HCT116 (cell line): Measurements from ENCODE around the gene VSTM2B. TPM values are rescaled to one million over a fixed set of nuclear protein-coding genes. Genes with fewer than 3 reads are reported as not detected.

ENCODE experiments used
- ATAC-seq: fragments of 200-7000 bp; cut with Tn5 transposase; 2 replicates; pipeline ENCODE4 v1.9.1; 2020; ENCODE audit warnings: mild to moderate bottlenecking, moderate library complexity
- BruUV-seq: library from RNA; stranded (reverse); fragments of 400-500 nt; replicated peaks from 2 replicates; lab custom pipeline; 2021; lab: Mats Ljungman, UMichigan
- CTCF ChIA-PET: fragments of 300-600 bp; sonication (Branson Sonifier 250); formaldehyde crosslinking; loops from one replicate; lab custom pipeline; 2021; ENCODE audit warnings: antibody characterized with exemption; lab: Charles Lee
- POLR2A ChIA-PET: fragments of 300-600, 350-600 bp; sonication (Branson Sonifier 250); formaldehyde crosslinking; loops from one replicate; lab custom pipeline; 2021; ENCODE audit warnings: antibody characterized with exemption; lab: Charles Lee
- RAD21 ChIA-PET, 2 experiments: fragments of 300-600 bp; sonication (Branson Sonifier 250); formaldehyde crosslinking; loops; one replicate each; lab custom pipeline; 2023; ENCODE audit warnings: low total read pairs in 2 of 2; ENCODE audit not compliant: uncharacterized antibody in 2 of 2, unreplicated experiment in 2 of 2, low non-redundant PET in 1 of 2; lab: Charles Lee
- DNase-seq: peaks from one replicate; pipeline ENCODE4 v3.0.0-alpha.2; 2010; ENCODE audit warnings: low read depth, low spot score
- H2AFZ ChIP-seq: fragments of 200-600 bp; shearing (Covaris generic), sonication (generic); 2 replicates; pipeline ENCODE4 v1.6.1; 2017; ENCODE audit warnings: low read depth, mixed run types, mixed read lengths, antibody characterized with exemption, low read length; ENCODE audit not compliant: poor library complexity, severe bottlenecking
- H3K27ac ChIP-seq: 2 replicates; pipeline ENCODE4 v1.5.1; 2012; ENCODE audit warnings: low read depth, low read length
- H3K27me3 ChIP-seq: fragments of 200-600 bp; sonication (generic); 2 replicates; pipeline ENCODE4 v1.6.1; 2016; ENCODE audit warnings: mixed run types, low read length, mixed read lengths; ENCODE audit not compliant: insufficient read depth
- H3K36me3 ChIP-seq, 2 experiments: fragments of 200-500 bp in 1 of 2; fragments of 200-600 bp in 1 of 2; sonication (Bioruptor generic) in 1 of 2; sonication (generic) in 1 of 2; 2 replicates each; pipeline versions ENCODE4 v1.5.1 to v1.6.1; 2014 to 2016; ENCODE audit warnings: low read length in 2 of 2, inconsistent platforms in 1 of 2, mixed read lengths in 1 of 2, mixed run types in 1 of 2; ENCODE audit not compliant: insufficient read depth in 2 of 2, control insufficient read depth in 1 of 2
- H3K4me1 ChIP-seq, 2 experiments: fragments of 200-600 bp in 1 of 2; sonication (generic) in 1 of 2; 2 replicates each; pipeline versions ENCODE4 v1.5.1 to v1.6.1; 2012 to 2017; ENCODE audit warnings: low read length in 2 of 2, inconsistent platforms in 1 of 2, mild to moderate bottlenecking in 1 of 2, mixed read lengths in 1 of 2, mixed run types in 1 of 2, moderate library complexity in 1 of 2; ENCODE audit not compliant: insufficient read depth in 2 of 2, control insufficient read depth in 1 of 2
- H3K4me2 ChIP-seq: fragments of 200-600 bp; sonication (generic); 2 replicates; pipeline ENCODE4 v1.6.1; 2017; ENCODE audit warnings: mixed run types, low read length, mixed read lengths
- H3K4me3 ChIP-seq, 2 experiments: fragments of 200-600 bp in 1 of 2; sonication (generic) in 1 of 2; replicated peaks in 1 of 2; 2 replicates each; pipeline ENCODE4 v1.5.1; 2011 to 2016; ENCODE audit warnings: low read length in 2 of 2, control low read depth in 1 of 2, low read depth in 1 of 2, mild to moderate bottlenecking in 1 of 2, mixed read lengths in 1 of 2, mixed run types in 1 of 2
- H3K79me2 ChIP-seq: fragments of 200-600 bp; sonication (generic); 2 replicates; pipeline ENCODE4 v1.6.1; 2017; ENCODE audit warnings: mild to moderate bottlenecking, mixed run types, low read length, moderate library complexity, mixed read lengths; ENCODE audit not compliant: insufficient read depth
- H3K9ac ChIP-seq: fragments of 200-600 bp; sonication (generic); 2 replicates; pipeline ENCODE4 v1.6.1; 2016; ENCODE audit warnings: low read length, mixed read lengths
- H3K9me2 ChIP-seq: fragments of 200-600 bp; sonication (generic), shearing (Covaris generic); 2 replicates; pipeline ENCODE4 v1.6.1; 2017; ENCODE audit warnings: mixed run types, mild to moderate bottlenecking, moderate library complexity; ENCODE audit not compliant: insufficient read depth
- H3K9me3 ChIP-seq, 2 experiments: fragments of 200-500 bp in 1 of 2; fragments of 200-600 bp in 1 of 2; sonication (Bioruptor generic) in 1 of 2; sonication (generic) in 1 of 2; 2 replicates each; pipeline ENCODE4 v1.6.1; 2014 to 2017; ENCODE audit warnings: low read length in 2 of 2, mixed read lengths in 2 of 2, inconsistent platforms in 1 of 2, low read depth in 1 of 2, mild to moderate bottlenecking in 1 of 2, mixed run types in 1 of 2, moderate library complexity in 1 of 2; ENCODE audit not compliant: control insufficient read depth in 1 of 2, insufficient read depth in 1 of 2
- H4K20me1 ChIP-seq: fragments of 200-600 bp; sonication (generic), shearing (Covaris generic); 2 replicates; pipeline ENCODE4 v1.6.1; 2017; ENCODE audit warnings: mixed run types, mild to moderate bottlenecking, moderate library complexity; ENCODE audit not compliant: insufficient read depth
- CEBPB ChIP-seq: IDR thresholded peaks from 2 replicates; pipeline ENCODE4 v1.6.1; 2012; ENCODE audit warnings: low read depth
- EGR1 ChIP-seq: IDR thresholded peaks from 2 replicates; pipeline ENCODE4 v1.6.1; 2012; ENCODE audit warnings: low read depth
- ELF1 ChIP-seq: IDR thresholded peaks from 2 replicates; pipeline ENCODE4 v1.6.1; 2012; ENCODE audit warnings: low read depth, borderline replicate concordance
- EZH2phosphoT487 ChIP-seq: fragments of 200-600 bp; IDR thresholded peaks from 2 replicates; pipeline ENCODE4 v1.6.1; 2018; ENCODE audit warnings: antibody characterized with exemption, borderline replicate concordance
- POLR2A ChIP-seq: IDR thresholded peaks from 2 replicates; pipeline ENCODE4 v1.7.0; 2011; ENCODE audit warnings: borderline replicate concordance; ENCODE audit not compliant: insufficient read depth, insufficient read length; ENCODE audit errors: extremely low read depth
- RAD21 ChIP-seq: IDR thresholded peaks from 2 replicates; pipeline ENCODE4 v1.6.1; 2012; ENCODE audit warnings: low read depth, mild to moderate bottlenecking
- SIN3A ChIP-seq: IDR thresholded peaks from 2 replicates; pipeline ENCODE4 v1.6.1; 2012; ENCODE audit warnings: low read depth
- SP1 ChIP-seq: IDR thresholded peaks from 2 replicates; pipeline ENCODE4 v1.6.1; 2012; ENCODE audit warnings: low read depth
- TCF7L2 ChIP-seq: IDR thresholded peaks from 2 replicates; pipeline ENCODE4 v1.7.0; 2011; ENCODE audit warnings: borderline replicate concordance, inconsistent platforms; ENCODE audit not compliant: insufficient read depth, insufficient read length; ENCODE audit errors: extremely low read depth
- YY1 ChIP-seq: IDR thresholded peaks from 2 replicates; pipeline ENCODE4 v1.6.1; 2011; ENCODE audit warnings: low read length, low read depth, moderate library complexity, mild to moderate bottlenecking; ENCODE audit not compliant: insufficient replicate concordance; ENCODE audit errors: extremely low read depth
- intact Hi-C: fragments of 100-400 bp; cut with micrococcal nuclease; formaldehyde crosslinking; loops from 2 replicates; pipeline ENCODE4 v1.10.0; 2022
- total RNA-seq: library from RNA; stranded (reverse); gene quantifications from one replicate; pipeline ENCODE4 v1.2.1, GENCODE V29; 2021; ENCODE audit not compliant: unreplicated experiment
- TF ChIP-seq, protein P1 (sequence below): IDR thresholded peaks from 2 replicates; pipeline ENCODE4 v1.6.1; 2011; ENCODE audit warnings: mild to moderate bottlenecking, low read length, moderate library complexity; ENCODE audit not compliant: insufficient replicate concordance; ENCODE audit errors: extremely low read depth
- TF ChIP-seq, protein P2 (sequence below), 3 experiments: fragments of 200-600 bp in 1 of 3; sonication (generic) in 1 of 3; IDR thresholded peaks in 2 of 3; conservative IDR thresholded peaks in 1 of 3; 2 replicates each; pipeline ENCODE4 v1.5.1; 2012 to 2017; ENCODE audit warnings: low read depth in 2 of 3, low read length in 2 of 3, antibody characterized with exemption in 1 of 3, borderline replicate concordance in 1 of 3, control low read depth in 1 of 3, mild to moderate bottlenecking in 1 of 3, mixed read lengths in 1 of 3, mixed run types in 1 of 3, moderate library complexity in 1 of 3; ENCODE audit not compliant: insufficient read depth in 1 of 3

Gene VSTM2B
- total RNA-seq, 1 experiment from 2014 or later = not detected

DNA sequence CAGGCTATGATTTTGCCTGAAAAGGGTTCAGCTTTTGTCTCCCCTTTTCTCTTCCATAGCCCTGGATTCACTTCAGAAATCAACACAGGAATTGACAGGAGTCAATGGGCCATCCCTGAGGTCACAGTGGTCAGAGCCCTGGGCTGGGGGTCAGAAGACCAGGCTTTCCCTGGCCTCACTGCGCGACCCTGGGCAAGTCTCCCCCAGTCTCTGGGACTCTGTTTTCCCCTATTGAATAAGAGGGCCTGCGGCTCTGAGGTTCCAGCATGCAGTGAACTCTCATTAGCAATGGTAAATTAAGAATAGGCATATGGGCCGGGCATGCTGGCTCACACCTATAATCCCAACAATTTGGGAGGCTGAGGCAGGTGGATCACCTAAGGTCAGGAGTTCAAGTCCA, 30.7 kb upstream of the VSTM2B start:
- Histone ChIP-seq H3K9me3 (no peaks in the 10 kb centered on the region), H3K9me2 (no peaks in the 10 kb centered on the region), H3K27me3 (peaks cover 45% of the 10 kb centered on the region), H3K36me3 (no peaks in the 10 kb centered on the region), H3K4me1 (no peaks in the 10 kb centered on the region), H3K27ac (no peak overlapping the region), H3K9ac (no peak overlapping the region), H3K79me2 (no peaks in the 10 kb centered on the region), H3K4me2 (no peak overlapping the region), H4K20me1 (no peaks in the 10 kb centered on the region), H2AFZ (no peak overlapping the region), H3K4me3 (no peak overlapping the region)
- POLR2A ChIA-PET = no interaction called here
- BruUV-seq = no TSS peak
- no peak for ATAC-seq
- TF ChIP-seq RAD21 (no peak), EZH2phosphoT487 (no peak), EGR1 (no peak), SP1 (no peak), POLR2A (no peak)
- TF ChIP-seq, protein P1, sequence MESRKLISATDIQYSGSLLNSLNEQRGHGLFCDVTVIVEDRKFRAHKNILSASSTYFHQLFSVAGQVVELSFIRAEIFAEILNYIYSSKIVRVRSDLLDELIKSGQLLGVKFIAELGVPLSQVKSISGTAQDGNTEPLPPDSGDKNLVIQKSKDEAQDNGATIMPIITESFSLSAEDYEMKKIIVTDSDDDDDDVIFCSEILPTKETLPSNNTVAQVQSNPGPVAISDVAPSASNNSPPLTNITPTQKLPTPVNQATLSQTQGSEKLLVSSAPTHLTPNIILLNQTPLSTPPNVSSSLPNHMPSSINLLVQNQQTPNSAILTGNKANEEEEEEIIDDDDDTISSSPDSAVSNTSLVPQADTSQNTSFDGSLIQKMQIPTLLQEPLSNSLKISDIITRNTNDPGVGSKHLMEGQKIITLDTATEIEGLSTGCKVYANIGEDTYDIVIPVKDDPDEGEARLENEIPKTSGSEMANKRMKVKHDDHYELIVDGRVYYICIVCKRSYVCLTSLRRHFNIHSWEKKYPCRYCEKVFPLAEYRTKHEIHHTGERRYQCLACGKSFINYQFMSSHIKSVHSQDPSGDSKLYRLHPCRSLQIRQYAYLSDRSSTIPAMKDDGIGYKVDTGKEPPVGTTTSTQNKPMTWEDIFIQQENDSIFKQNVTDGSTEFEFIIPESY = no peak
- CTCF ChIA-PET = no interaction called here
- intact Hi-C loops = no loop called here
- RAD21 ChIA-PET = no interaction called here
- no peak for DNase-seq

DNA sequence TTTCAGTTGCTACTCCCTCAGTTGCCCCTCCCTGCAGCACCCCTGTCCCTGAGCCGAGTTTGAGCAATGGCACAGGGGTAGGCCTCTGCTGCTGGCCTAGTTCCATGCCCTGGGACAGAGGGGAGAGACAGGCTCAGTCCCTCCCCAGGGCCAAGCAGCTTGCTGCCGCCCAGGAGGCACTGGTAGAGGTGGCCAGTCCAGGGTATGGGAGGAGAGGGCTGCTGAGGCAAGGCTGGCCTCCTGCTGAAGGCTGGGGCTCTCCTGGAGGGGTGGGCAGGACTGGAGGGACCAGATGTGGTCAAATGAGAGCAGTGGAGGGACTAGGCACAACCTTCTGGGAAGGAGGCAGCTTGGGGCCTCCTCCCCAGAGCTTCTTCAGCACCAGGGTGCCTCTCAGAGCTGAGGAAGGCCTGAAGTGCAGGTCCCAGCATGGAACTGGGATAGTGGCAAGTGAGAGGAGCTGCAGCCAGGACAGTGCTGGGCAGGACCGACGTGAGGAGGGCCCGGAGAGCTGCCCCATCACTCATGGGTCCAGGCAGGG, 29.8 kb upstream of the VSTM2B start:
- H3K27me3 ChIP-seq = peaks cover 40% of the 10 kb centered on the region
- no peak overlapping the region for H3K4me2 ChIP-seq
- ATAC-seq = no peak
- no peaks in the 10 kb centered on the region for H3K9me2 ChIP-seq
- H3K9ac ChIP-seq = no peak overlapping the region
- RAD21 ChIA-PET = no interaction called here
- POLR2A ChIA-PET = no interaction called here
- no peaks in the 10 kb centered on the region for H3K36me3 ChIP-seq
- H3K4me3 ChIP-seq = no peak overlapping the region
- intact Hi-C loops = no loop called here
- H3K4me1 ChIP-seq = no peaks in the 10 kb centered on the region
- H3K79me2 ChIP-seq = no peaks in the 10 kb centered on the region
- H2AFZ ChIP-seq = no peak overlapping the region
- no peaks in the 10 kb centered on the region for H3K9me3 ChIP-seq
- no peak for TF ChIP-seq CEBPB
- TF ChIP-seq TCF7L2 = no peak
- no peak for TF ChIP-seq ELF1
- TF ChIP-seq YY1 = no peak
- TF ChIP-seq, protein P1 = no peak
- TF ChIP-seq EGR1 = no peak
- TF ChIP-seq, protein P2, sequence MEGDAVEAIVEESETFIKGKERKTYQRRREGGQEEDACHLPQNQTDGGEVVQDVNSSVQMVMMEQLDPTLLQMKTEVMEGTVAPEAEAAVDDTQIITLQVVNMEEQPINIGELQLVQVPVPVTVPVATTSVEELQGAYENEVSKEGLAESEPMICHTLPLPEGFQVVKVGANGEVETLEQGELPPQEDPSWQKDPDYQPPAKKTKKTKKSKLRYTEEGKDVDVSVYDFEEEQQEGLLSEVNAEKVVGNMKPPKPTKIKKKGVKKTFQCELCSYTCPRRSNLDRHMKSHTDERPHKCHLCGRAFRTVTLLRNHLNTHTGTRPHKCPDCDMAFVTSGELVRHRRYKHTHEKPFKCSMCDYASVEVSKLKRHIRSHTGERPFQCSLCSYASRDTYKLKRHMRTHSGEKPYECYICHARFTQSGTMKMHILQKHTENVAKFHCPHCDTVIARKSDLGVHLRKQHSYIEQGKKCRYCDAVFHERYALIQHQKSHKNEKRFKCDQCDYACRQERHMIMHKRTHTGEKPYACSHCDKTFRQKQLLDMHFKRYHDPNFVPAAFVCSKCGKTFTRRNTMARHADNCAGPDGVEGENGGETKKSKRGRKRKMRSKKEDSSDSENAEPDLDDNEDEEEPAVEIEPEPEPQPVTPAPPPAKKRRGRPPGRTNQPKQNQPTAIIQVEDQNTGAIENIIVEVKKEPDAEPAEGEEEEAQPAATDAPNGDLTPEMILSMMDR (IDR thresholded peaks at IDR 0.05 in 2 of 3, conservative IDR thresholded peaks at IDR 0.05 in 1 of 3; ENCODE audit: borderline replicate concordance in 1 of 3, insufficient read depth in 1 of 3, low read depth in 2 of 3, low read length in 2 of 3) = no peak
- TF ChIP-seq SIN3A = no peak
- no peak for TF ChIP-seq SP1
- TF ChIP-seq, all 23 proteins: peak for 0
- H3K27ac ChIP-seq = no peak overlapping the region
- CTCF ChIA-PET = no interaction called here
- H4K20me1 ChIP-seq = no peaks in the 10 kb centered on the region
- no TSS peak for BruUV-seq
- no peak for DNase-seq
